GM19372 (cell line): Measurements from ENCODE around the gene GNAI1.
"Not testable (repeated sequence)": the region's sequence is repeated elsewhere in the genome, so short reads cannot be mapped to it uniquely, and the experiment has no call there.

ENCODE experiments used
- ATAC-seq: cut with Tn5 transposase; IDR thresholded peaks from one replicate; pipeline ENCODE4 v1.9.1; 2021; ENCODE audit warnings: mild to moderate bottlenecking, low read depth, moderate library complexity; ENCODE audit not compliant: unreplicated experiment

Gene GNAI1

GRCh38 chr7:80154656-80155333, 20.2 kb downstream of the GNAI1 start:
- no peak for ATAC-seq

- no peak for ATAC-seq
Observed at GRCh38 chr7:80155374-80155773, 20.7 kb downstream of the GNAI1 start.

GRCh38 chr7:80157770-80158169, 23.1 kb downstream of the GNAI1 start:
- ATAC-seq, result not testable (repeated sequence)

- ATAC-seq, result no peak
Observed at GRCh38 chr7:80159802-80160201, 25.2 kb downstream of the GNAI1 start.

GRCh38 chr7:80161466-80161865, 26.8 kb downstream of the GNAI1 start:
- ATAC-seq, result no peak

GRCh38 chr7:80165177-80165576, 30.5 kb downstream of the GNAI1 start:
- ATAC-seq, result no peak

GRCh38 chr7:80170445-80170844, 35.8 kb downstream of the GNAI1 start:
- ATAC-seq, result no peak

GRCh38 chr7:80172387-80172786, 37.8 kb downstream of the GNAI1 start:
- ATAC-seq, result no peak

GRCh38 chr7:80175744-80176143, 41.1 kb downstream of the GNAI1 start:
- no peak for ATAC-seq

- no peak for ATAC-seq
Observed at GRCh38 chr7:80181411-80181810, 46.8 kb downstream of the GNAI1 start.

- no peak for ATAC-seq
Observed at GRCh38 chr7:80182630-80183276, 48.1 kb downstream of the GNAI1 start.

- no peak for ATAC-seq
Observed at GRCh38 chr7:80183351-80183750, 48.7 kb downstream of the GNAI1 start.

- ATAC-seq, result no peak
Observed at GRCh38 chr7:80183900-80184685, 49.5 kb downstream of the GNAI1 start.

GRCh38 chr7:80184693-80185092, 50.1 kb downstream of the GNAI1 start:
- ATAC-seq, result no peak

GRCh38 chr7:80185571-80185970, 50.9 kb downstream of the GNAI1 start:
- no peak for ATAC-seq

- ATAC-seq, result no peak
Observed at GRCh38 chr7:80186721-80187120, 52.1 kb downstream of the GNAI1 start.

GRCh38 chr7:80187279-80187678, 52.6 kb downstream of the GNAI1 start:
- ATAC-seq, result no peak

GRCh38 chr7:80187727-80188126, 53.1 kb downstream of the GNAI1 start:
- no peak for ATAC-seq

- ATAC-seq, result no peak
Observed at GRCh38 chr7:80189638-80190037, 55.0 kb downstream of the GNAI1 start.

- no peak for ATAC-seq
Observed at GRCh38 chr7:80197627-80198026, 63.0 kb downstream of the GNAI1 start.

- ATAC-seq, result no peak
Observed at GRCh38 chr7:80199051-80199450, 64.4 kb downstream of the GNAI1 start.

GRCh38 chr7:80204454-80204853, 69.8 kb downstream of the GNAI1 start:
- ATAC-seq, result no peak
